ENCODE results near the gene AWAT1. TPM values are rescaled to one million over a fixed set of nuclear protein-coding genes. Genes with fewer than 3 reads are reported as not detected.
A peak's percentile ranks its signal among the peaks of the same experiment; 100 is the strongest.
"Not testable (repeated sequence)": the region's sequence is repeated elsewhere in the genome, so short reads cannot be mapped to it uniquely, and the experiment has no call there.

The AWAT1 gene
- total RNA-seq, 1 donor, result not detected

DNA sequence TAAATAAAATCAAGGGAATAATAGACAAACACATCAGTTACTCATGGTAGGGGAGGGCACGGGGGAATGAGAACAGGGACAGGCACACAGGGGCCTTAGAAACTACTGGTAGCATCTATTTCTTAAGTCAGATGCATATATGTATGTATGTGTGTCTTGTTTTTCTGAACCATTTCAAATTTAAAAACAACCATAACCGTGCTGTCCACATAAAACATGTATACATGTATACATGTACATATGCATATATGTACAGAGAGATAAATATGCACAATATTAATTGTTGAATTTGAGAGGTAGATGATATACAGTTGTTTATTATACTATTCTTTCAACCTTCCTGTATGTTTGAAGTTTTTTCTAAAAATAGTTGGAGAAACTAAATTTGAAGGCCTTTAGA lies 7.8 kb upstream of the AWAT1 start:
- TF ChIP-seq, protein P1, sequence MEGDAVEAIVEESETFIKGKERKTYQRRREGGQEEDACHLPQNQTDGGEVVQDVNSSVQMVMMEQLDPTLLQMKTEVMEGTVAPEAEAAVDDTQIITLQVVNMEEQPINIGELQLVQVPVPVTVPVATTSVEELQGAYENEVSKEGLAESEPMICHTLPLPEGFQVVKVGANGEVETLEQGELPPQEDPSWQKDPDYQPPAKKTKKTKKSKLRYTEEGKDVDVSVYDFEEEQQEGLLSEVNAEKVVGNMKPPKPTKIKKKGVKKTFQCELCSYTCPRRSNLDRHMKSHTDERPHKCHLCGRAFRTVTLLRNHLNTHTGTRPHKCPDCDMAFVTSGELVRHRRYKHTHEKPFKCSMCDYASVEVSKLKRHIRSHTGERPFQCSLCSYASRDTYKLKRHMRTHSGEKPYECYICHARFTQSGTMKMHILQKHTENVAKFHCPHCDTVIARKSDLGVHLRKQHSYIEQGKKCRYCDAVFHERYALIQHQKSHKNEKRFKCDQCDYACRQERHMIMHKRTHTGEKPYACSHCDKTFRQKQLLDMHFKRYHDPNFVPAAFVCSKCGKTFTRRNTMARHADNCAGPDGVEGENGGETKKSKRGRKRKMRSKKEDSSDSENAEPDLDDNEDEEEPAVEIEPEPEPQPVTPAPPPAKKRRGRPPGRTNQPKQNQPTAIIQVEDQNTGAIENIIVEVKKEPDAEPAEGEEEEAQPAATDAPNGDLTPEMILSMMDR (IDR thresholded peaks at IDR 0.05; ENCODE audit: extremely low read depth, low read depth, low read length), result no peak
- Histone ChIP-seq H3K36me3 (ENCODE audit: insufficient read depth, low read length) (no peaks in the 10 kb centered on the region), H3K27me3 (ENCODE audit: insufficient read depth, low read length) (peaks cover 13% of the 10 kb centered on the region), H3K9me3 (ENCODE audit: low read depth, low read length) (no peaks in the 10 kb centered on the region), H4K20me1 (ENCODE audit: insufficient read depth, low read length) (peaks cover under 1% of the 10 kb centered on the region), H3K27ac (ENCODE audit: low read depth, low read length) (no peak overlapping the region), H3K79me2 (ENCODE audit: insufficient read depth, low read length) (no peaks in the 10 kb centered on the region), H2AFZ (ENCODE audit: low read length) (no peak overlapping the region), H3K4me2 (ENCODE audit: insufficient read depth, low read length) (no peak overlapping the region), H3K4me3 (ENCODE audit: insufficient read depth, low read length) (no peak overlapping the region), H3K4me1 (ENCODE audit: insufficient read depth, low read length) (no peaks in the 10 kb centered on the region)
- DNase-seq (ENCODE audit: insufficient read length, low spot score, missing footprints), result no peak

DNA sequence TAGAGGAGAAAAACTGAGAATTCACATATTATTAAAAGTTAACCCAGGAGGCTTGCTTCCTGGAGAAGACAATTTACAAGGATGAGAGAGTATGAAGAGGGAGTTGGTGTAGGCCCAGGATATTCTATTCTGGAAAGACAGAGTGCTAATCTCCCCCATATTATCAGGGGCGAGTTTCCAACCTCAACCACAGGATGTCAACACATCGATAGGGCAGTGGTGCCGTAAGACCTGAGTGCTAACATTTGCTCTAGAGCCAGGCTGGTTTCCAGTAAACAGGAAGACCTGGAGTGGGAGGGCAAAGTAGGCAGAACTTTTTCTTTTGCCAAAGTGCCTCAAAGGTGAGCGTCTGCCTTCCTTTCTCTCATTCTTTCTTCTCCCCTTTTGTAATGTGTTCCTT lies 2.8 kb upstream of the AWAT1 start:
- Histone ChIP-seq H3K27me3 (ENCODE audit: insufficient read depth, low read length) (peaks cover 21% of the 10 kb centered on the region), H3K27ac (ENCODE audit: low read depth, low read length) (no peak overlapping the region), H3K36me3 (ENCODE audit: insufficient read depth, low read length) (no peaks in the 10 kb centered on the region), H3K4me1 (ENCODE audit: insufficient read depth, low read length) (no peaks in the 10 kb centered on the region), H3K9me3 (ENCODE audit: low read depth, low read length) (no peaks in the 10 kb centered on the region), H3K4me2 (ENCODE audit: insufficient read depth, low read length) (no peak overlapping the region), H4K20me1 (ENCODE audit: insufficient read depth, low read length) (peaks cover 3% of the 10 kb centered on the region), H2AFZ (ENCODE audit: low read length) (peak overlapping the region; percentile 10), H3K79me2 (ENCODE audit: insufficient read depth, low read length) (no peaks in the 10 kb centered on the region), H3K4me3 (ENCODE audit: insufficient read depth, low read length) (no peak overlapping the region)
- TF ChIP-seq, protein P1 (IDR thresholded peaks at IDR 0.05; ENCODE audit: extremely low read depth, low read depth, low read length), result no peak
- DNase-seq (ENCODE audit: insufficient read length, low spot score, missing footprints), result no peak

DNA sequence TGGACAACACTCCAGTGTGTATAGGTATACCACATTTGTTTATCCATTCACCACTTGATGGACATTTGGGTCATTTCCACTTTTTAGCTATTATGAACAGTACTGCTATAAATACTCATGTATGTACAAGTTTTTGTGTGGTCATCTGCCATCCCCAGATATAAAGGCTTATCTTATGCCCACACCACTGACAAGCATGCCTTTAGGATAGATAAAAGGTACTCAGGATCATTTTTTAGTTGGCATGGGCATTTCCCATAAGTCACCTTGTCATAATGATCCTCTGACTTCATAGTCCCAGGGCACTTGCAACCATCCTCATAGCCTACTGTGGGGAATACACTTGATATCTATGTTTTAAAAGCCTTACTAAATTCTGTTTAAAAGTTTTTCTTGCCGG lies 6.3 kb downstream of the AWAT1 start:
- Histone ChIP-seq H3K79me2 (ENCODE audit: insufficient read depth, low read length) (no peaks in the 10 kb centered on the region), H3K36me3 (ENCODE audit: insufficient read depth, low read length) (no peaks in the 10 kb centered on the region), H3K27ac (ENCODE audit: low read depth, low read length) (no peak overlapping the region), H2AFZ (ENCODE audit: low read length) (no peak overlapping the region), H3K4me1 (ENCODE audit: insufficient read depth, low read length) (peaks cover 5% of the 10 kb centered on the region), H4K20me1 (ENCODE audit: insufficient read depth, low read length) (no peaks in the 10 kb centered on the region), H3K4me3 (ENCODE audit: insufficient read depth, low read length) (no peak overlapping the region), H3K4me2 (ENCODE audit: insufficient read depth, low read length) (no peak overlapping the region), H3K27me3 (ENCODE audit: insufficient read depth, low read length) (peaks cover 13% of the 10 kb centered on the region), H3K9me3 (ENCODE audit: low read depth, low read length) (no peaks in the 10 kb centered on the region)
- TF ChIP-seq, protein P1 (IDR thresholded peaks at IDR 0.05; ENCODE audit: extremely low read depth, low read depth, low read length), result no peak
- no peak for DNase-seq (ENCODE audit: insufficient read length, low spot score, missing footprints)

DNA sequence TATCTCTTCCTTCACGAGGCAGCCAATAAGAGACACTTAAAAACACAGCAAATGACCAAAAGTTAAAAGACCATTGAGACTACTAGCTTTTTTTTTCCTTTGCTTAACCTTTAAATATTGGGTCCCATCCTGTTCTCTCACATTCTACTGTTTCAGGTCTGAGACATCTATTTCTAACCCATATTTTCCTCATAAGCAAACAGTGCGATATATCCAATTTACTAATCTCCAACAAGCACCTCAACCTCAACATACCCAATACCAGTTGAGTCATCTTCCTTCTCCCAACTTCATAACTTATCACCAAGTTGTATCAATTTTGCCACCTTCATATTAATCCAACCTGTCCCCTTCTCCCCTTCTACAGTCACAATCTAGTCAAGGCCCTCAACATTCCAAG lies 7.0 kb downstream of the AWAT1 start:
- H3K79me2 ChIP-seq (ENCODE audit: insufficient read depth, low read length), result no peaks in the 10 kb centered on the region
- H3K4me3 ChIP-seq (ENCODE audit: insufficient read depth, low read length), result no peak overlapping the region
- no peaks in the 10 kb centered on the region for H4K20me1 ChIP-seq (ENCODE audit: insufficient read depth, low read length)
- H2AFZ ChIP-seq (ENCODE audit: low read length), result no peak overlapping the region
- no peaks in the 10 kb centered on the region for H3K36me3 ChIP-seq (ENCODE audit: insufficient read depth, low read length)
- no peak for DNase-seq (ENCODE audit: insufficient read length, low spot score, missing footprints)
- no peak overlapping the region for H3K27ac ChIP-seq (ENCODE audit: low read depth, low read length)
- H3K4me1 ChIP-seq (ENCODE audit: insufficient read depth, low read length), result peaks cover 5% of the 10 kb centered on the region
- H3K27me3 ChIP-seq (ENCODE audit: insufficient read depth, low read length), result peaks cover 12% of the 10 kb centered on the region
- no peaks in the 10 kb centered on the region for H3K9me3 ChIP-seq (ENCODE audit: low read depth, low read length)
- no peak overlapping the region for H3K4me2 ChIP-seq (ENCODE audit: insufficient read depth, low read length)
- TF ChIP-seq, protein P1 (IDR thresholded peaks at IDR 0.05; ENCODE audit: extremely low read depth, low read depth, low read length), result no peak

DNA sequence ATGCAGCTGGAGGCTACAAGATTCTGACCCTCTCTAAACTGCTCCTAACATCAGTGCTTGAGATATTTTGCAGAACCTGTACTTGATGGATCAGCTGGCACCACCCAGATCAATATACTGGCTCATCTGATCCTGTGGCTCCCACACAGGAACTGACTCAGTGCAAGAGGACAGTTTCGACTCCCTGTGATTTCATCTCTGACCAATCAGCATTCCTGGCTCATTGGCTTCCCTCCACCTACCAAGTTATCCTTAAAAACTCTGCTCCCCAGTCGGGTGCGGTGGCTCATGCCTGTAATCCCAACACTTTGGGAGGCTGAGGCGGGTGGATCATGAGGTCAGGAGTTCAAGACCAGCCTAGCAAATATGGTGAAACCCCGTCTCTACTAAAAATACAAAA lies 9.1 kb downstream of the AWAT1 start:
- not testable (repeated sequence) for DNase-seq (ENCODE audit: insufficient read length, low spot score, missing footprints); H3K9me3 ChIP-seq (ENCODE audit: low read depth, low read length); H3K4me2 ChIP-seq (ENCODE audit: insufficient read depth, low read length); H2AFZ ChIP-seq (ENCODE audit: low read length); H3K4me1 ChIP-seq (ENCODE audit: insufficient read depth, low read length); H3K79me2 ChIP-seq (ENCODE audit: insufficient read depth, low read length); H3K36me3 ChIP-seq (ENCODE audit: insufficient read depth, low read length); H3K4me3 ChIP-seq (ENCODE audit: insufficient read depth, low read length); H4K20me1 ChIP-seq (ENCODE audit: insufficient read depth, low read length); H3K27ac ChIP-seq (ENCODE audit: low read depth, low read length)
- peaks cover 12% of the 10 kb centered on the region for H3K27me3 ChIP-seq (ENCODE audit: insufficient read depth, low read length)

Data from osteoblast (primary cell).